GM18909 (cell line): ENCODE measurements around the gene CYS1.

Experiments used
- ATAC-seq: cut with Tn5 transposase; IDR thresholded peaks from one replicate; pipeline ENCODE4 v1.9.1; 2021; ENCODE audit warnings: mild to moderate bottlenecking; ENCODE audit not compliant: unreplicated experiment, poor library complexity

The CYS1 gene

DNA sequence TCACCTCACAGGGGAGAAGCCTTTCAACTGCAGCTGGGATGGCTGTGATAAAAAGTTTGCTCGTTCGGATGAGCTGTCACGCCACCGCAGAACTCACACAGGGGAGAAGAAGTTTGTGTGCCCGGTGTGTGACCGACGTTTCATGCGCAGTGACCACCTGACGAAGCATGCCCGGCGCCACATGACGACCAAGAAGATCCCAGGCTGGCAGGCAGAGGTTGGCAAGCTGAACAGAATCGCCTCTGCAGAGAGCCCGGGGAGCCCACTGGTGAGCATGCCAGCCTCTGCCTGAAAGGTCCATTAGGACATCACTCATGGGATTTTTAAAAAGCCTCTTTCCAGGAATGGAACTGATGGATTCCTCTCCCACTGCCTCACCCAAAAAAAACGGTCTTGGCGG lies 28.0 kb downstream of the CYS1 start:
- no peak for ATAC-seq

- no peak for ATAC-seq
Measured at GRCh38 chr2:10048501-10049171, 31.6 kb downstream of the CYS1 start.

GRCh38 chr2:10047616-10048500 lies 32.4 kb downstream of the CYS1 start:
- ATAC-seq = no peak

DNA sequence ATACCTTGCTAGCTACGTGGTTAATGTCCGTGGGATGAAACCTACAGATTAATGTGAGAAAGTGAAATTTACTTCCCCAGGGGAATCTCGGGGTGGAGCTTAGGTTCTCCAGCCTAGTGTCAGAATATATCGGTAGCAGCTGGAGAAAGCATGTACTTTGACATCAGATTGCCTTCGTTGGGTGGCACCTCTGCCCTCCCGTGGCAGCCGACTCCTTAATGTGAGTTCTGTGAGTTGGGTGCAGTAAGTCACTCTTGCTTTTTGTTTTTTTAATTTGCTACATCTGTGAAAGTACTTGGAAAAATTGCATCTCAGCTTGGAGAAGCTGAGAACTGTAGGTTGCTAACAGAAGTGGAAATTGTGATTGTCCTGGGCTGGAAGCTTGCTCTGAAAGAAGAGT lies 33.3 kb downstream of the CYS1 start:
- ATAC-seq = no peak

- ATAC-seq = no peak
Measured at GRCh38 chr2:10045561-10046355, 34.5 kb downstream of the CYS1 start.

DNA sequence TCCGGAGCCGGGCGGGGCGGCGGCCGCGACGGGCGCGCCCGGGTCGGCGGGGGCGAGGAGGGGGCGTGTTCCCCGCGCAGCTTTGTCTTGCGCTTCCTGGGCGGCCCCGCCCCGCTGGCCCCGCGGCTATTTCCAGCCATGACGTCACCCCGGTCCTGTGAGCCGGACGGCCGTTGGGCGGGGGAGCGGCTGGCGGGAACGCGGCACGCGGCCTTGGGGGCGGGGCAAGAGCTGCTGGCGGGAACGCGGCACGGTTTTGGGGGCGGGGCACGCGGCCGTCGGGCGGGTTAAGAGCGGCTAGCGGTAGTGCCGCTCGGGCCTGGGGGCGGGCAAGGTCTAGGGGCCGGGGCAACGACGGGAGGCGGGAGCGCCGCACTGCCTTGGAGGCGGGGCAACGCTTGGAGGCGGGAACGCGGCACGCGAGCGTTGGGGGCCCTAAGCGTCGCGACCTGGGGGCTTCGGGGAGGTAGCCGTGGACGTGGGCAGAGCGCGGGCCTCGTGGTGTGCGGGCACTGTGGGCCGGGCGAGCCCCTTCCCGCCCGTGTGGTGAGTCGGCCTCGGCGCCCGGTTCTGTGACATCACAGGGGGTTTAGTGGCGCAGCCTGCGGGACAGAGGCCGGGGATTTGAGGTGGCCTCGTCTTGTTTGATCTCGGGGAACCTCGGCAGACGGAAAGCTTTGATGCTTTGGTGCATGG lies 36.2 kb downstream of the CYS1 start:
- peak; percentile 58 for ATAC-seq

DNA sequence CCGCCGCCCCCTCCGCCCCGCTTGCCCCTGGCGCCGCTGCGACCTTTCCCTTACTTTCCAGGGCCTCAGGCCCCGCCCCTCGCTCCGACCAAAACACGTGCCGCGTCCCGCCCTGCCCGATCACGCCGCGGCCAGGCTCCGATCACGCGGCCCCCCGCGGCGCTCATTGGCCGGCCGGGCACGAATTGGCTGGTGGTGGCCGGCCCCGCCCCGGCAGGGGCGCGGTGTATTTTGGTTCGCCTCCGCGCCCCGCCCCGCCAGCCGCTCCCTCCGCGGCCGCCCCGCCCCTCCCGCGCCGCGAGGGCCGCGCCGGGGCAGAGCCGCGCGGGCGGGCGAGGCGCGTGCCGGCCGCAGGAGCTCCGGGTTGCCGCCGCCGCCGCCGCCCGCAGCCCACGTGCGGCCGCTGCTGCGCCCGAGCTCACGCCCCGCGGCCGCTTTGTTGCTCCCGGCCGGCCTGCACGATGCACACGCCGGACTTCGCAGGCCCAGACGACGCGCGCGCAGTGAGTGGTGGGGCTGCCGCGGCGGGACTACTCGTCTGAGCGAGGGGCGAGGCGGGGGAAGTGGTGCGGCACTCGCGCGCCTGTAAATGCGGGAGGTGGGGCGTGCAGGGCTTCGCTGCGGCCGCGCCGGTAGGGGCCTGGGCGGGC lies 36.8 kb downstream of the CYS1 start, which contains the start of gene KLF11:
KLF11 (plus strand) TSS at position 295 of the 650 bp plus-strand sequence; CDS start at position 462, 167 bp downstream.
- peak; percentile 70 for ATAC-seq

- no peak for ATAC-seq
Measured at GRCh38 chr2:10042301-10043161, 37.7 kb downstream of the CYS1 start.

GRCh38 chr2:10041711-10042110 lies 38.5 kb downstream of the CYS1 start:
- ATAC-seq = no peak

DNA sequence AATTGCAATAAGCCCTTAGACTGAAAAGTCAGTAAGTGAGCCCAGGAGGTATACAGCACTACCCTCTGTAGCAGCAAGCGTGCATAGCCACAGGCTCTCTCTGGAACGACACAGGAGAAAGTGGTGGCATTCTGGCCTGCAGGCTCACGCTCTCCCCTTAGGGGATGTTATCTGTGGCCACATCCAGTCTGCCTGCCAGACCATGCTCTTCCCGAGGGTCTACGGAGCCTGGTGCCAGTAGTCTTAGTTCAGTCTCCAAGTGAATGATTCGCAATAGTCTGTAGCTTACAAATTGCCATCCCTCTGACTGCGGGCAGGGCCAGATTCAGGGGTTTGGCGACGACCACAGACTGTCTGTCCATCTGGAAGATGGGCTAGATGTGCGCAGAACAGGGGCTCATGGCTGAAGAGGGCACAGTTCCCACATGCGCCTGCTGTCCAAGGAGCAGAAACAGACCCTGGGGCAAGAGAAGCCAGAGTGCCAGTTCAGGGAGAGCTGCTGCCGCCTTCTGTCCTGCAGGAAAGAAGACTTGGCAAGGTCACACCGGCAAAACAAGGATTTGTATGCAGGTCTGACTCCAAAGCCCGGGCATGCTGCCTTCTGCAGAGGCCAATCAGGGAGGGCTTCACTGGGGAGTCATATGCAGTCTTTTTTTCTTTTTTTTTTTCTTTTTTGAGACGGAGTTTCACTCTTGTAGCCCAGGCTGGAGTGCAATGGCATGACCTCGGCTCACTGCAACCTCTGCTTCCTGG lies 40.4 kb downstream of the CYS1 start:
- ATAC-seq = no peak

DNA sequence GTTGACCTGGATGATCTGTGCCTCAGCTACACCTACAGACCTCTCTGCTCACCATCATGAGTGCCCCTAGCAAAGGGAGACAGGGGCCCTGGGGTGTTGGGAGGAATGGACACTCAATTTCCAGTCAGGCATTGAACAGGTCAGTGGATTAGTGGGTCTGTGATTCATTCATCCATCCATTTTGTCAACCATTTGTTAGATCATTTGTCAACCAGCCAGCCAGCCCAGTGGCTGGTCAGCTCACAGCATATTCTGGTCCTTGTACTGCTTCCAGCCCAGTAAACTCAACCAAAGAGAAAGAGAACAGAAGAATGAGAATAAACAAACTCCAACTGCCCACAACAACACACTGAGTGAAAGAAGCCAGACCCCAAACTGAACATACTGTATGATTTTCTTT lies 41.5 kb downstream of the CYS1 start:
- no peak for ATAC-seq

- ATAC-seq = no peak
Measured at GRCh38 chr2:10038123-10038522, 42.1 kb downstream of the CYS1 start.

DNA sequence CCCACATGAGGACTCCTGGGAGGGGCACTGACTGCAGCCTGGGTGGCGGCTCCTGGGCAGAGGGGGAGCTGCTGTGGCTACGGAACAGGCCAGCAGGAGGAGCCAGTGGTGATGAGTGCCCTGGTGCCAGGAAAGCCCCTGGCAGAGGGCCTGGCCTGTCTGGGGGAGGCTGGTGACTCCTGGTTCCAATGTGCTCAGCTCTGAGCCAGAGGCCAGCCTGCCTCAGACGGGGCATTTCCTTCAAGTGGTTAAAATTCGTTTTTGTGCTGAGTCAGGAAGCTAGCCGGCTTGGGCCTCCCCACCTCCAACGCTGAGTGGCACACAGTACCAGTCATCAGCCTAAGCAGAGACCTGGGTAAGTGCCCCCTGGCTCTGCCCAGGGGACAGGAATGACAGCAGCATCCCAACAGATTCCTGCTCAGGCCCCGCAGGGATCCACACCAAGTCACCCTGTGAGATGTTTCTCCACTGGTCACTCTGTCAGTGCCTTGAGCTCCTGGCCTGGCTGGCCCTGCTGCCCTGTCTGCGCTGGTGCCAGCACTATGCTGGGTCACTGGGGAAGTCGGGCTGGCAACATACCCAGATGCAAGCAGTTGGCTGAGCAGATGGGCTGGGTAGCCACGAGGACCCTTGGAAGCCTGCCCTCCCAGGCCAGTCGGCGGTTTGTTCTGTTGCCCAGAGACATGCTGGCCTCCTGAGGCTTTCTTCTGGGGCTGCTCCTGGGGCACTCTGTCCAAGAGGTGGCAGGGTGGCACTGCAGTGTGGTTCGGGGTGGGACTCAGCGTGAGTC lies 43.9 kb downstream of the CYS1 start:
- peak; percentile 60 for ATAC-seq

GRCh38 chr2:10035633-10036032 lies 44.6 kb downstream of the CYS1 start:
- ATAC-seq = no peak

DNA sequence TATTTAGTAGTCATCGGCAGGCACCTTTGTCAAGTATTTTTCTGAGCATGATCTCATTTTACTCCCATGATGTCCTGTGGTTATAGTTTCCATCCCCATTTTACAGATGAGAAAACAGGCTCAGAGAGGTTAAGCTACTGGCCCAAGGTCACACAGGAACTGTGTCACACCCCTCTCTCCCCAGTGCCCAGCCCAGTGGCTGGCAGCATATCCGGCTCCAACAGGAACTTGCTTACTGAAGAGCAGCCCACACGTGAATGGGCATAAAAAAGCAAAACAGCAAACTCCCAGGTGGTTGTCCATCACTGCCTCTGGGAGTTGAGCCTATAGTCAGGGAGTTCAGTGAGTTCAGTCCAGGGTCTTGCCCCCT lies 45.2 kb downstream of the CYS1 start:
- ATAC-seq = no peak

- no peak for ATAC-seq
Measured at GRCh38 chr2:10034333-10035052, 45.7 kb downstream of the CYS1 start.
